Fibroblast of skin of left biceps (primary cell): ENCODE measurements around the gene SLC17A9.

Source experiments
- DNase-seq, 2 experiments: peaks; one replicate each; pipeline ENCODE4 v3.0.0-alpha.2; 2013; ENCODE audit warnings: low read depth in 2 of 2

SLC17A9 gene

GRCh38 chr20:63017076-63017825 lies 64.7 kb downstream of the SLC17A9 start:
- DNase-seq = no peak

GRCh38 chr20:63017826-63018411 lies 65.4 kb downstream of the SLC17A9 start:
- no peak for DNase-seq
